HG03159 (cell line): ENCODE measurements around the gene ADGRB3.
A peak's percentile ranks its signal among the peaks of the same experiment; 100 is the strongest.

Source experiments
- ATAC-seq: cut with Tn5 transposase; IDR thresholded peaks from one replicate; pipeline ENCODE4 v1.9.1; 2021; ENCODE audit warnings: mild to moderate bottlenecking, moderate library complexity; ENCODE audit not compliant: unreplicated experiment

The ADGRB3 gene

GRCh38 chr6:69012876-69013275, 377.8 kb downstream of the ADGRB3 start:
- ATAC-seq, result no peak

GRCh38 chr6:69018906-69019305, 383.8 kb downstream of the ADGRB3 start:
- ATAC-seq, result no peak

GRCh38 chr6:69019832-69020231, 384.8 kb downstream of the ADGRB3 start:
- ATAC-seq, result no peak

GRCh38 chr6:69022993-69023392, 387.9 kb downstream of the ADGRB3 start:
- no peak for ATAC-seq

GRCh38 chr6:69026243-69026642, 391.2 kb downstream of the ADGRB3 start:
- ATAC-seq, result no peak

- no peak for ATAC-seq
Observed at GRCh38 chr6:69026715-69027114, 391.6 kb downstream of the ADGRB3 start.

GRCh38 chr6:69027861-69028260, 392.8 kb downstream of the ADGRB3 start:
- no peak for ATAC-seq

- no peak for ATAC-seq
Observed at GRCh38 chr6:69038841-69039240, 403.8 kb downstream of the ADGRB3 start.

- no peak for ATAC-seq
Observed at GRCh38 chr6:69042297-69042696, 407.2 kb downstream of the ADGRB3 start.

- ATAC-seq, result no peak
Observed at GRCh38 chr6:69044534-69044933, 409.5 kb downstream of the ADGRB3 start.

GRCh38 chr6:69059413-69059812, 424.3 kb downstream of the ADGRB3 start:
- ATAC-seq, result no peak

GRCh38 chr6:69061066-69061465, 426.0 kb downstream of the ADGRB3 start:
- ATAC-seq, result no peak

GRCh38 chr6:69063401-69063800, 428.3 kb downstream of the ADGRB3 start:
- no peak for ATAC-seq

- no peak for ATAC-seq
Observed at GRCh38 chr6:69064226-69064625, 429.1 kb downstream of the ADGRB3 start.

- ATAC-seq, result no peak
Observed at GRCh38 chr6:69069881-69070280, 434.8 kb downstream of the ADGRB3 start.

- ATAC-seq, result no peak
Observed at GRCh38 chr6:69072796-69073195, 437.7 kb downstream of the ADGRB3 start.

GRCh38 chr6:69084746-69085335, 449.8 kb downstream of the ADGRB3 start:
- ATAC-seq, result no peak

GRCh38 chr6:69086689-69087088, 451.6 kb downstream of the ADGRB3 start:
- no peak for ATAC-seq

- ATAC-seq, result no peak
Observed at GRCh38 chr6:69089539-69089938, 454.5 kb downstream of the ADGRB3 start.

- no peak for ATAC-seq
Observed at GRCh38 chr6:69090132-69090531, 455.1 kb downstream of the ADGRB3 start.

GRCh38 chr6:69096681-69097080, 461.6 kb downstream of the ADGRB3 start:
- no peak for ATAC-seq

GRCh38 chr6:69097948-69098347, 462.9 kb downstream of the ADGRB3 start:
- no peak for ATAC-seq

- ATAC-seq, result peak; percentile 68
Observed at GRCh38 chr6:69098910-69099309, 463.8 kb downstream of the ADGRB3 start.
